Airway epithelial cell (primary cell): ENCODE measurements around the gene RAP1A. TPM values are rescaled to one million over a fixed set of nuclear protein-coding genes. Genes with fewer than 3 reads are reported as not detected.

ENCODE experiments used
- total RNA-seq: library from RNA; depleted of rRNA; stranded (reverse); fragments of >200 nt; gene quantifications from 2 replicates; pipeline ENCODE4 v1.2.3, GENCODE V29; 2015

Gene RAP1A
- total RNA-seq = 22.9 and 29.1 TPM in 2 replicates

GRCh38 chr1:111619635-111620440 is at the start of gene RAP1A:
RAP1A (plus strand) TSS chr1:111619789; CDS start chr1:111691361, 71,572 bp downstream.

GRCh38 chr1:111739194-111739924 is 119.8 kb downstream of the RAP1A start, which contains the start of gene INKA2:
INKA2 (minus strand) TSS chr1:111739395; CDS start chr1:111739242, 153 bp downstream.

GRCh38 chr1:111755331-111756123 is 135.9 kb downstream of the RAP1A start, which contains the start of gene DDX20:
DDX20 (plus strand) TSS chr1:111755901; CDS start chr1:111755925, 24 bp downstream.

Other genes with a start within 250 kb of the RAP1A start
- 0.19 and 0.42 TPM in 2 replicates for gene OVGP1, start 192.1 kb upstream of the RAP1A start, total RNA-seq
- 65.0 and 71.9 TPM in 2 replicates for gene WDR77, start 170.5 kb upstream of the RAP1A start, total RNA-seq
- gene ATP5PB, start 170.3 kb upstream of the RAP1A start, total RNA-seq = 355 and 380 TPM in 2 replicates
- 0.05 TPM in 1 of 2 replicates, not detected in the other for gene C1orf162, start 145.8 kb upstream of the RAP1A start, total RNA-seq
- gene ADORA3, start 116.2 kb upstream of the RAP1A start, total RNA-seq = not detected in 2 replicates
- not detected in 2 replicates for gene TMIGD3, start 116.2 kb upstream of the RAP1A start, total RNA-seq
- 0.46 and 3.0 TPM in 2 replicates for gene INKA2, start 119.6 kb downstream of the RAP1A start, total RNA-seq
- 16.2 and 25.7 TPM in 2 replicates for gene DDX20, start 136.1 kb downstream of the RAP1A start, total RNA-seq